Activated T-cell treated with anti-CD3 and anti-CD28 coated beads for 1 hour (primary cell): ENCODE measurements around the gene CPA4.

Source experiments
- DNase-seq: peaks from one replicate; pipeline ENCODE4 v3.0.0-alpha.2; 2020; ENCODE audit warnings: low read depth

The CPA4 gene

GRCh38 chr7:130274983-130275591 is 17.9 kb upstream of the CPA4 start:
- no peak for DNase-seq

GRCh38 chr7:130275826-130276297 is 17.1 kb upstream of the CPA4 start:
- no peak for DNase-seq

GRCh38 chr7:130276796-130277762 is 15.9 kb upstream of the CPA4 start:
- no peak for DNase-seq

GRCh38 chr7:130277763-130278643 is 15.0 kb upstream of the CPA4 start:
- DNase-seq: no peak

- DNase-seq: no peak
These were observed 14.1 kb upstream of the CPA4 start for GRCh38 chr7:130278860-130279259.

GRCh38 chr7:130279286-130279685 is 13.7 kb upstream of the CPA4 start:
- no peak for DNase-seq

GRCh38 chr7:130279906-130280305 is 13.1 kb upstream of the CPA4 start:
- DNase-seq: no peak

GRCh38 chr7:130281260-130281659 is 11.7 kb upstream of the CPA4 start:
- DNase-seq: no peak

GRCh38 chr7:130286881-130287280 is 6.1 kb upstream of the CPA4 start:
- no peak for DNase-seq

GRCh38 chr7:130288168-130288567 is 4.8 kb upstream of the CPA4 start:
- DNase-seq: no peak

GRCh38 chr7:130288829-130289228 is 4.1 kb upstream of the CPA4 start:
- DNase-seq: no peak

GRCh38 chr7:130289478-130289877 is 3.5 kb upstream of the CPA4 start:
- DNase-seq: no peak

GRCh38 chr7:130290745-130291144 is 2.2 kb upstream of the CPA4 start:
- DNase-seq: no peak

- DNase-seq: no peak
These were observed 560 bp downstream of the CPA4 start for GRCh38 chr7:130293521-130293920.

- no peak for DNase-seq
These were observed 1.4 kb downstream of the CPA4 start for GRCh38 chr7:130294314-130294713.

- no peak for DNase-seq
These were observed 3.4 kb downstream of the CPA4 start for GRCh38 chr7:130296221-130296951.

- no peak for DNase-seq
These were observed 4.9 kb downstream of the CPA4 start for GRCh38 chr7:130297628-130298543.

GRCh38 chr7:130298544-130299326 is 5.8 kb downstream of the CPA4 start:
- DNase-seq: no peak

- no peak for DNase-seq
These were observed 6.9 kb downstream of the CPA4 start for GRCh38 chr7:130299866-130300265.
